Middle frontal gyrus (tissue), 1 donor: ENCODE measurements around the gene PWWP2B.
"Not testable (repeated sequence)": the region's sequence is repeated elsewhere in the genome, so short reads cannot be mapped to it uniquely, and the experiment has no call there.

Experiments
- DNase-seq: peaks from one replicate; pipeline ENCODE4 v3.0.0-alpha.2; 2015; ENCODE audit warnings: low spot score; ENCODE audit errors: extremely low spot score

Gene PWWP2B

DNA sequence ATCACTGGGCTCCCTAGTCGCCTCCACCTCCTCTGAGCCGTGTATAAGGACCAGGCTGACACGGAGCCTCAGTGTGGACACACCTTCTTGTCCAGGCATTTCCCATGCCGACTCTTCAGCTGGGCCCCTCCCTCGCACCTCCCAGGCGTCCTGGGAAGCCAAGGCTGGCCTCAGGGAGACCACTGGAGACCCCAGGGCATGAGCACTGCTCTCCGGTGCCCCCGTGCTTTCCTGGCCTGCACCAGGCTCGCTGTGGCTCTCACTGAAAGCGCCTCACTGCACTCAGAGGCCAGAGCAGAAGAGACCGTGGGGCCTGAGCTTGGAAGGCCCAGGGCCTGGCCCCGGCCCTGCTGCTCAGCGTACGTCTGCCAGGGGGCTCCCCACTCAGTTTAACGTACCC lies 33.6 kb upstream of the PWWP2B start:
- DNase-seq: no peak

- DNase-seq: no peak
Measured at GRCh38 chr10:132363921-132364593, 32.9 kb upstream of the PWWP2B start.

DNA sequence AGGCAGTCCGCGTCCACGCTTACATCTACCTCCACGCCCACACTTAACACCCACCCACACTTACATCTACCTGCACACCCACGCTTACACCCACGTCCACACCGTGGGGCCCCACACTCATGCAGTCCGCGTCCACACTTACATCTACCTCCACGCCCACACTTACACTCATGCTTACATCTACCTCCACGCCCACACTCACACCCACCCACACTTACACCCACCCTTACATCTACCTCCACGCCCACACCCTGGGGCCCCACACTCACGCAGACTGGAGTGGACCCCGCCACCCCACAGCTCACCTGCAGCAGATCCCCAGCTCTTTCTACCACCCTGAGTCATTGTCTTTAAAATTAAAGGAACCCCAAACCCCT lies 32.4 kb upstream of the PWWP2B start:
- DNase-seq: no peak

GRCh38 chr10:132365102-132365501 lies 31.9 kb upstream of the PWWP2B start:
- DNase-seq: no peak

DNA sequence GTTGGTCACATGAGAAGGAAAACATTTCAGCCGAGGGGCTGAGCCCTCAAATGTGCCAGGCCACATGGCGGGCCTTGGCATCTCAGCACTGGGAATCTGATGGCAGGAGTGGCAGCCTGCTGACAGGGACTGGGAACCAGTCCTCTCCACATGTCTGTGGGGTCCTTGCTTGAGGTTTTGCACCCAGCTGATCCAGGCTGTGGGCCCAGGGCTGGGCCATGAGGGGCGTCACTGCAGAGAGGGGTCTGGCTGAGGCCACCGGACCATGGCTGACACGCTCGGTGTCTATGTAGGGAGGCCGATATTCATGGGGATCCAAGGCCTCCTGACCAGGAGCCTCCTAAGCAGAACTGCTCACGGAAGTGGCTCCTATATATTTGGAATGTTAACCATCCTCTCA lies 31.0 kb upstream of the PWWP2B start:
- no peak for DNase-seq

DNA sequence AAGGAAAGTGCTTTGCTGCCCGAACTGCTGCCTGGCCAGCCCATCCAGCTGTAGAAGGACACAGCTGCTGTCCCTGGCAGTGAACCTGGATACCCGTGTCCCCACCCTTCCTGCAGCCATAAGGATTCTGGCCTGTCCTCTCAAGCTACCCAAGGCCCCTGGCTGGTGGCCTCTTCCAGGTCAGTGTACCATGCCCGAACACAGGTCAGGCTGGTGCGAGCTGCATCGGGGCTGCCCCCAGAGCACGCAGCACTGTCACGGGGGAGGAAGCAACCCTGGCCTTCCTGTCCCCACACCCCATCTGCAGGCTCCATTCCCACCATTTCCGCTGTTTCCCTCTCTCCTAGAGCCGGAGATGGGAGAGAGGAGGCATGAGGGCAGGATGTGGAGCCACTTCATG lies 30.5 kb upstream of the PWWP2B start:
- DNase-seq: no peak

GRCh38 chr10:132368391-132368790 lies 28.6 kb upstream of the PWWP2B start:
- no peak for DNase-seq

GRCh38 chr10:132368881-132369635 lies 27.9 kb upstream of the PWWP2B start:
- no peak for DNase-seq

DNA sequence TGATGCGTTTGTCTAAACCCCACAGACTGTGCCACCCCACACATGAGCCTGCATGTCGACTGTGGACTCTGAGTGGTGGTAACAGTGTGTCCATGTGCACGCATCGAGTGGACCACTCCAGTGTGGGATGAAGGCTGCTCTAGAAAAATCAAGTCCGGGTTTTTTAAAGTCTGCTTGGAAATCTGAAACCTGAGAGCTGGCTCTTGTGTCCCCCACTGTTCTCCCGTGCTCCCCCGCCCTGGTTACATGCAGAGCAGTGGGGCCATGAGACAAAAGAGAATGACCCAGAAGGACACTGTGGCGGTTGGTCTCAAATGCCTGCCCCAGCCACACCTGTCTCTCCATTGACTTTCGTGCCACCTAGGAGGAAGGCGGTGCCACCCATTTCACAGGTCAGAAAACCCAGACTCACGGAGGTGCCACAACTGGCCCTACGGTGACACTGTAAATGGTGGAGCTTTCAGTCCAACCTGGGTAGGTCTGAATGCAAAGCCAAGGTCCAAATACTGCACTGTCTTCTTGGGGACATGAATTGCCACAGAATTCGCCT lies 27.3 kb upstream of the PWWP2B start:
- DNase-seq: no peak

GRCh38 chr10:132370426-132371340 lies 26.3 kb upstream of the PWWP2B start:
- no peak for DNase-seq

DNA sequence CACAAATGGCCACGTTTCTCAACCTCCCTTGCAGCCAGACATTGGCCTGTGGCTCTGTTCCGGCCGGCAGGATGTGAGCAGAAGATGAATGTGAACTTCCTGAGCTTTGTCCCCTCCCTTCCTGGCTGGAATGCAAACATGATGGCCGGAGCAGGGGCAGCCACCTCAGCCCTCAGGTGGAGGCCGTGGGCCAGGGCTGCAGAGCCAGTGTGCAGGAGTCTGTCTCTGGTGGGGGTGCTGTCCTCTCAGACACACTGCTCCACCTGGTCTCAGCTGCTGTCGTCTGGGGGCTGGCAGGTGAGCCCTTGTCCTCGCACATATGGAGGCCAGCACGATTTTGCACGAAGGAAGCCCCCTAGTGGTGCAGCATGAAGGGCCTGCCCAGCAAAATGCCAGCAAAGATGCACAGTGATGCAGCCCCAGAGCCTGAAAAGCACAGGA lies 25.3 kb upstream of the PWWP2B start:
- no peak for DNase-seq

- no peak for DNase-seq
Measured at GRCh38 chr10:132372516-132373095, 24.4 kb upstream of the PWWP2B start.

GRCh38 chr10:132373241-132373955 lies 23.6 kb upstream of the PWWP2B start:
- no peak for DNase-seq

- DNase-seq: no peak
Measured at GRCh38 chr10:132374176-132374575, 22.8 kb upstream of the PWWP2B start.

GRCh38 chr10:132374612-132375011 lies 22.4 kb upstream of the PWWP2B start:
- no peak for DNase-seq

DNA sequence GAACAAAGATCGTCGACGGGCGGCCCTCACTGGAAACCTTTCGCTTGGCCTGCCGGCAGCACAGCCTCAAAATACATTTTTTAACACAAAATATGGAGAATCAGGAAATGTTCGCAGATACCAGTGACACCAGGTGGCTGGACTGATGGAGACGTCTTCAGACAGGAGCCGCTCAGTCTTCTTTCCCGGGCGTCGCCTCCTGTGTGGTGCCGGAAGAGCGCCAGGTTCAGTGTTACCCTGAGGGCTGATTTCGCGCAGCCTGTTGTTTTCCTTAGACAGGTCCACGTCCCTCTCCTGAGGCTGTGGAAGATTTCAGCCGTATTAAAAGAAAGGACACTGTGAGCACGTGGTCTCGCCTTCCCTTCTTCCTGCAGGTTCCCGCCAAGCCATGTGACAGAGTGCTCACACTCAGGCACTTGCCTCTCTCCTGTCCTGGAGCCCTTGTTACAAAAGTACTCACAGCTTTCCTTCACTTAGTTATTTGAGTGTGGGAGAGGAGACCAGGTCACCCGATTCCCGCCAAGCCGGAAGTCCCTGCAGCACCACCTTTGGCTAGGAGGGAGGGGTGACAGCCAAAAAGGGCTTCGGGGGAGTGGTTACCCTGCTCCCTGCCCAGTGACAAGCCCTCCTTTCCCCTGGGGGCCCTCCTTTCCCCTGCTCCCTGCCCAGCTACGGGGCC lies 21.7 kb upstream of the PWWP2B start:
- DNase-seq: no peak

DNA sequence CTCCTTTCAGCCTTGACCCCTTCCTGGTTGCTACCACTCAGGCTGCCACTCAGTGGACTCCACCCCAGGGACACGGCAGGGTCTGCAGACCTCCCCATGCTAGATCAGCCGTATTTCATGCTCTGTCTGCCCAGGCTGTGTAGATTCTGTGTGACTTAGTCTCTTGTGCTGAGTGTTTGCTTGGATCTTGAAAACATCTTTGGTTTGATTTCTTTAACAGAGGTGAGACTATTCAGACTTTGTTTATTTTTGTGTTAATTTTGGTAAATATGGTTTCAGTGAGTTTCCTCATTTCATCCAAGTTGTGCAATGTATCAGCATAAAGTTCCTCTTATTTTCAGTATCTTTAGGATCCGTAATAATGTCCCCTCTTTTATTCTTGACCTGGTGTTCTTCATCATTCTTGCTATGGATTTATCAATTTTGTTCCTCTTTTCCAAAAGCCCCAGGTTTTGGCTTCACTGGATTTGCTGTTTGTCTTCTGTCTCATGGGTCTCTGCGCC lies 21.2 kb upstream of the PWWP2B start:
- no peak for DNase-seq

DNA sequence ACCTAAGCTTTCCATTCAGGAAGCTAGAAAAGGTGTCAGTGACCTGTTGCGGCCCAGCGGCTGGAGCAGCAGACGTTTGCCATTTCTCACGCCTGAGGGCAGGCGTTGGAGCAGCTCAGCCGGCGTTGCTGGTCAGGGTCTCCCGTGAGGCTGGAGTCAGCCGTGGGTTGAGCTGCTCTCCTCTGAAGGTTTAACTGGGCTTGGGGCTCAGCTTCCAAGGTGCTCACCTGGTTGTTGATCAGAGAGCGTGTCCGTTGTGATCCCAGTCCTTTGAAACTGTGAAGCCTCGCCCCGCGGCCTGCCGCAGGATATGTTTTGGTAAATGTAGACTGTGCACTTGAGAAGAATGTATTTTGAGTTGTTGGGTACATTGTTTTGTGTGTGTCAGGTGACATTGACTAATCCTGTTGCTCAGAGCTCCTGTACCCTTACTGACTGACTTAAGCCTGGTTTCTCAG lies 20.6 kb upstream of the PWWP2B start:
- DNase-seq: no peak

DNA sequence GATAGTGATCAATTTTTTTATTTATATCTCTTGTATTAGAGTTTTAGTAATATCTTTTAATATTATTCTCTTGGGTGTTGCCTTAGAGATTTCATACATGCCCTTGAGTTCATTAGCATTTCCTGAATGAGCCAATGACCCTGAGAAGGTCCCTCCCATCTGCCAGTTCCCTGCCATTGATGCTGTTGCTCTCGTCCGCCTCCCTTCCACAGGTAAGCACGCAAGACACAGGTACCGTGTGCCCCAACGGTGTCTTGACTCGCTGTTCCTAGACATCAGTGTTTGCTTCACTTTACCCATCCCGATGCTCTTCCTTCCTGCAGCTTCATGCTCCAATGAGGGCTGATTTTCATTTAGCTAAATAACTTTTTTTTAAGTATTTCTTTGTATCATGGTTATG lies 19.7 kb upstream of the PWWP2B start:
- no peak for DNase-seq

GRCh38 chr10:132379026-132379425 lies 18.0 kb upstream of the PWWP2B start:
- DNase-seq: not testable (repeated sequence)
